SK-N-SH treated with all-trans-retinoic acid at 6 μM for 48 hours (cell line): Measurements from ENCODE around the gene WASF3.

Source experiments
- ARNTL ChIP-seq: fragments of 450-650 bp; formaldehyde crosslinking; IDR thresholded peaks from 2 replicates; pipeline ENCODE4 v1.5.0; 2020; ENCODE audit warnings: low read depth, mild to moderate bottlenecking, moderate library complexity, borderline replicate concordance
- BACH2 ChIP-seq: fragments of 250-450 bp; sonication (Bioruptor Pico); IDR thresholded peaks from 2 replicates; pipeline ENCODE4 v1.9.0; 2021; ENCODE audit warnings: mild to moderate bottlenecking, borderline replicate concordance
- CSDC2 ChIP-seq: fragments of 250-450 bp; sonication (Bioruptor Pico); IDR thresholded peaks from 2 replicates; pipeline ENCODE4 v1.5.0; 2020; ENCODE audit warnings: mild to moderate bottlenecking, moderate library complexity
- GLIS3 ChIP-seq: fragments of 250-450 bp; sonication (Bioruptor Pico); IDR thresholded peaks from 2 replicates; pipeline ENCODE4 v1.5.0; 2020; ENCODE audit warnings: mild to moderate bottlenecking, moderate library complexity
- OSR1 ChIP-seq: fragments of 250-450 bp; sonication (Bioruptor Pico); IDR thresholded peaks from 2 replicates; pipeline ENCODE4 v1.8.0; 2022; ENCODE audit warnings: moderate library complexity, mild to moderate bottlenecking, inconsistent platforms
- PATZ1 ChIP-seq: fragments of 250-450 bp; sonication (Bioruptor Pico); IDR thresholded peaks from 2 replicates; pipeline ENCODE4 v1.8.0; 2020; ENCODE audit warnings: mild to moderate bottlenecking, moderate library complexity, borderline replicate concordance
- RARB ChIP-seq: fragments of 250-450 bp; sonication (Bioruptor Pico); IDR thresholded peaks from 2 replicates; pipeline ENCODE4 v1.8.0; 2021; ENCODE audit warnings: mild to moderate bottlenecking, moderate library complexity
- SNAI2 ChIP-seq: fragments of 250-450 bp; sonication (Bioruptor Pico); IDR thresholded peaks from 2 replicates; pipeline ENCODE4 v1.5.0; 2020; ENCODE audit warnings: mild to moderate bottlenecking, moderate library complexity
- TOX ChIP-seq: fragments of 250-450 bp; sonication (Bioruptor Pico); IDR thresholded peaks from 2 replicates; pipeline ENCODE4 v1.8.0; 2021; ENCODE audit warnings: mild to moderate bottlenecking, moderate library complexity, borderline replicate concordance
- ZFP30 ChIP-seq: fragments of 450-650 bp; formaldehyde crosslinking; IDR thresholded peaks from 2 replicates; pipeline ENCODE4 v1.5.0; 2022; ENCODE audit warnings: mild to moderate bottlenecking, moderate library complexity
- ZNF70 ChIP-seq: fragments of 450-650 bp; formaldehyde crosslinking; IDR thresholded peaks from 2 replicates; pipeline ENCODE4 v1.5.0; 2020; ENCODE audit warnings: mild to moderate bottlenecking, moderate library complexity
- TF ChIP-seq, protein P1 (sequence below): fragments of 250-450 bp; sonication (Bioruptor Pico); IDR thresholded peaks from 2 replicates; pipeline ENCODE4 v1.5.0; 2020; ENCODE audit warnings: mild to moderate bottlenecking, moderate library complexity
- TF ChIP-seq, protein P2 (sequence below): fragments of 250-450 bp; sonication (Bioruptor Pico); IDR thresholded peaks from 2 replicates; pipeline ENCODE4 v1.5.1; 2020; ENCODE audit warnings: low read depth, mild to moderate bottlenecking, moderate library complexity
- TF ChIP-seq, protein P3 (sequence below): fragments of 250-450 bp; sonication (Bioruptor Pico); IDR thresholded peaks from 2 replicates; pipeline ENCODE4 v1.8.0; 2021; ENCODE audit warnings: low read depth, mild to moderate bottlenecking, moderate library complexity, borderline replicate concordance

- TF ChIP-seq, protein P1, sequence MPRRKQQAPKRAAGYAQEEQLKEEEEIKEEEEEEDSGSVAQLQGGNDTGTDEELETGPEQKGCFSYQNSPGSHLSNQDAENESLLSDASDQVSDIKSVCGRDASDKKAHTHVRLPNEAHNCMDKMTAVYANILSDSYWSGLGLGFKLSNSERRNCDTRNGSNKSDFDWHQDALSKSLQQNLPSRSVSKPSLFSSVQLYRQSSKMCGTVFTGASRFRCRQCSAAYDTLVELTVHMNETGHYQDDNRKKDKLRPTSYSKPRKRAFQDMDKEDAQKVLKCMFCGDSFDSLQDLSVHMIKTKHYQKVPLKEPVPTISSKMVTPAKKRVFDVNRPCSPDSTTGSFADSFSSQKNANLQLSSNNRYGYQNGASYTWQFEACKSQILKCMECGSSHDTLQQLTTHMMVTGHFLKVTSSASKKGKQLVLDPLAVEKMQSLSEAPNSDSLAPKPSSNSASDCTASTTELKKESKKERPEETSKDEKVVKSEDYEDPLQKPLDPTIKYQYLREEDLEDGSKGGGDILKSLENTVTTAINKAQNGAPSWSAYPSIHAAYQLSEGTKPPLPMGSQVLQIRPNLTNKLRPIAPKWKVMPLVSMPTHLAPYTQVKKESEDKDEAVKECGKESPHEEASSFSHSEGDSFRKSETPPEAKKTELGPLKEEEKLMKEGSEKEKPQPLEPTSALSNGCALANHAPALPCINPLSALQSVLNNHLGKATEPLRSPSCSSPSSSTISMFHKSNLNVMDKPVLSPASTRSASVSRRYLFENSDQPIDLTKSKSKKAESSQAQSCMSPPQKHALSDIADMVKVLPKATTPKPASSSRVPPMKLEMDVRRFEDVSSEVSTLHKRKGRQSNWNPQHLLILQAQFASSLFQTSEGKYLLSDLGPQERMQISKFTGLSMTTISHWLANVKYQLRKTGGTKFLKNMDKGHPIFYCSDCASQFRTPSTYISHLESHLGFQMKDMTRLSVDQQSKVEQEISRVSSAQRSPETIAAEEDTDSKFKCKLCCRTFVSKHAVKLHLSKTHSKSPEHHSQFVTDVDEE, result no peak
- TF ChIP-seq OSR1 (CRISPR knock-in tag) (no peak), PATZ1 (CRISPR knock-in tag) (no peak), CSDC2 (CRISPR knock-in tag) (no peak), SNAI2 (CRISPR knock-in tag) (no peak), ZFP30 (CRISPR knock-in tag) (no peak), ARNTL (CRISPR knock-in tag) (no peak), TOX (no peak), ZNF70 (CRISPR knock-in tag) (no peak), BACH2 (no peak), RARB (no peak), GLIS3 (CRISPR knock-in tag) (no peak)
- TF ChIP-seq, protein P2, sequence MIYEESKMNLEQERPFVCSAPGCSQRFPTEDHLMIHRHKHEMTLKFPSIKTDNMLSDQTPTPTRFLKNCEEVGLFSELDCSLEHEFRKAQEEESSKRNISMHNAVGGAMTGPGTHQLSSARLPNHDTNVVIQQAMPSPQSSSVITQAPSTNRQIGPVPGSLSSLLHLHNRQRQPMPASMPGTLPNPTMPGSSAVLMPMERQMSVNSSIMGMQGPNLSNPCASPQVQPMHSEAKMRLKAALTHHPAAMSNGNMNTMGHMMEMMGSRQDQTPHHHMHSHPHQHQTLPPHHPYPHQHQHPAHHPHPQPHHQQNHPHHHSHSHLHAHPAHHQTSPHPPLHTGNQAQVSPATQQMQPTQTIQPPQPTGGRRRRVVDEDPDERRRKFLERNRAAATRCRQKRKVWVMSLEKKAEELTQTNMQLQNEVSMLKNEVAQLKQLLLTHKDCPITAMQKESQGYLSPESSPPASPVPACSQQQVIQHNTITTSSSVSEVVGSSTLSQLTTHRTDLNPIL (CRISPR knock-in tag), result no peak
- TF ChIP-seq, protein P3, sequence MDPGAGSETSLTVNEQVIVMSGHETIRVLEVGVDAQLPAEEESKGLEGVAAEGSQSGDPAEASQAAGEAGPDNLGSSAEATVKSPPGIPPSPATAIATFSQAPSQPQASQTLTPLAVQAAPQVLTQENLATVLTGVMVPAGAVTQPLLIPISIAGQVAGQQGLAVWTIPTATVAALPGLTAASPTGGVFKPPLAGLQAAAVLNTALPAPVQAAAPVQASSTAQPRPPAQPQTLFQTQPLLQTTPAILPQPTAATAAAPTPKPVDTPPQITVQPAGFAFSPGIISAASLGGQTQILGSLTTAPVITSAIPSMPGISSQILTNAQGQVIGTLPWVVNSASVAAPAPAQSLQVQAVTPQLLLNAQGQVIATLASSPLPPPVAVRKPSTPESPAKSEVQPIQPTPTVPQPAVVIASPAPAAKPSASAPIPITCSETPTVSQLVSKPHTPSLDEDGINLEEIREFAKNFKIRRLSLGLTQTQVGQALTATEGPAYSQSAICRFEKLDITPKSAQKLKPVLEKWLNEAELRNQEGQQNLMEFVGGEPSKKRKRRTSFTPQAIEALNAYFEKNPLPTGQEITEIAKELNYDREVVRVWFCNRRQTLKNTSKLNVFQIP (CRISPR knock-in tag), result no peak
These were observed 32.9 kb downstream of the WASF3 start for GRCh38 chr13:26590379-26590778.
